Activated gamma-delta T cell (primary cell): ENCODE results near the gene CCDC85C.

ENCODE experiments used
- DNase-seq: peaks from one replicate; lab custom pipeline; 2025; lab: John Stamatoyannopoulos, UW

The CCDC85C gene

DNA sequence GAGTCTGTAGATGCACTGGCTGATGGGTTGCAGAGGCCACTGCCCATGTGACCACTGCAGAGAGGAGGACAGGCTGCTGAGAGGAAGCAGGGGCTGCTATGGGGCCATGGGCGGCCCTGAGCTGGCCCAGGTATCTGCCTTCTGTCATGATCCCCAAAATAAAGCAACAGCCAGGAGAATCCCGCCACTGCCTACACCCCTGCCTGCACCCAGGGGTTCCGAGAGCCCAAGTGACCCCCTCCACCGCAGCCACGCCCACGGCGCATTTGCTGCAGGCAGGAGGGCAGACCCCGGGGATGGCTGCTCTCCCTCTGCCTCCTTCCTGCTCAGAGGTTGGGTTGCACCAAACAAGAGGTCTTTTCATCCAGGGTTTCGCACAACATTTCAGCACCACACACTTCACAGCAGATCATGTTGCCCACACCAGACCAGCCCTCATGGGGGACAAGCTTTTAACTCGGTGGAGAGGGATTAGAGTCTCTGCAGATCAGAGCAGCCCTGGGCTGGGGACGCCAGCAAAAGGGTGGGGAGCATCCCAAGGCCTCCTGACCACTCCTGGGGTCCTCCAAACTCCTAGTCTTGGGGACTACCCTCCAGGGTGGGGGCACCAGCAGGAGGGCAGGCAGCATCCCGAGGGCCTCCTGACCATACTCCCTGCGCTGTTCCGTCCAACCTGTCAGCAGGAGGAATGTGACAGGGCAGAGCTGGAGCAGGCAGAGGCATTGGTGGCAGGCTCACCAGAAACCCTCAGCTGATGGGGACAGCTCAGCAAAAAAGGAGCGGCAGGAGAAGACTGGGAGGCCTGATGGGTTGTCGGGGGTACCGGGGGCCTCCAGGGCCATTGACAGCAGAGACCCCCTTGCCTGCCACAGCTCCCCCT lies 14.1 kb downstream of the CCDC85C start:
- DNase-seq, result no peak

- no peak for DNase-seq
These were observed 15.0 kb downstream of the CCDC85C start for GRCh38 chr14:99589031-99589441.

GRCh38 chr14:99587460-99588278 lies 16.3 kb downstream of the CCDC85C start:
- no peak for DNase-seq

DNA sequence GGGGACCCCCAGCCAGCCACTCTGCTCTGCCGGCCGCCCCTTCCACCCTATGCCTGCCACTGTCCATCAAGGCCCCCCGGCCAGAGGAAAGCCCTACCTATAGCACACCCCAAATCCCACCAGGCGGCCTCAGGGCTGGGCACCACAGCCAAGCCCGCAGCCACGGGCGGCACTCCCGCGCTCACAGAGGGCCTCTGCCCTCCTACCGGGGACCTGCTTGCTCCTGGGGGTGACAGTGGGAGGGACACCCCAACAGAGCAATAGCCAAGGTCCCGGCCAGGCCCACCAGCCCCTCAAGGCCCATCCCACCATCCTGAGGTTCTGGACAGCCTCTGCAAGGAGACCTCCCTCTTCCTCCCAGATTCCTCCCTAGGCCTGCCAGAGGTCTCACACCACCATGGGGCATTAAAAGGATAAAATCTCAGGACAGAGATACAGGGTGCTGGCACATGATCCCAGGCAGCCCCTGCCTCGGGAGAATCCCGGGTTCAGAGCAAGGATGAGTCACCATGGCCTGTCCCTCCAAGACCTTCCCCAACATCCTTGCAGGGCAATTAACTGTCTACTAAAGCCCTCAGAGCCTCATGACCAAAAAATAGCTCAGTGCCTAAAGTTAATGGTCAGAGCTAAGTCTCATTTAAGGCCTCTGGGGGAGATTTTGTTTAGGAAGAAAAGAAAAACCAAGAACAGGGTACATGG lies 17.1 kb downstream of the CCDC85C start:
- no peak for DNase-seq

- no peak for DNase-seq
These were observed 17.8 kb downstream of the CCDC85C start for GRCh38 chr14:99586054-99586760.

DNA sequence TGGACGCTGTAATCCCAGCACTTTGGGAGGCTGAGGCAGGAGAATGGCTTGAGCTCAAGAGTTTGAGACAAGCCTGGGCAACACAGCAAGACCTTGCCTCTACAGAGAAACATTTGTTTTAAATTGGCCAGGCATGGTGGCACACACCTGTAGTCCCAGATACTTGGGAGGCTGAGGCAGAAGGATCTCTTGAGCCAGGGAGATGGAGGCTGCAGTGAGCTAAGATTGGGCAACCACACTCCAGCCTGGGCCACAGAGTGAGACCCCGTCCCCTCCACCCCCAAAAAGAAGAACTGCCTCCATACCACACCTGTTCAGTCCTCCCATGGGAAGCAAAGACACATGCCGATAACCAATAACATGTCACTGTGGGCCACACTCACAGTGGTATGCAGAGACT lies 19.2 kb downstream of the CCDC85C start:
- no peak for DNase-seq

DNA sequence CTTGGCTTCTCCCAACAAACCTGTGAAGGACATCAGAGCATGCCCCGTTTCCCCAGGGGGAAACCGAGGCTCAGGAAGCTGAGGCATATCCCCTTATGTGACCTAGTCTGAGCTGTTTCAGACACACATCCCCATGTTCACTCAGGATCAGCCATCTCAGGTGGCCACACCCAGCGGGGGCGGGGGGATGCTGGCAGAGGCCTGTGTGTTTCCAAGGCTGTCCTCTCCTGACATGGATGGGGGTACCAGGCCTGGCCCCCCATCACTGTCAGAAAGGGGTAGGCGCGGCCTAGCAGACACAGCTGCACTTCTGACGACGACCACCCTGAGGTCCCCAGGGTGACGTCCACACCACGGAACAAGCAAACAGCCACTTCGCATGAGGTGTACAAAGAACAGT lies 22.1 kb downstream of the CCDC85C start:
- DNase-seq, result no peak

DNA sequence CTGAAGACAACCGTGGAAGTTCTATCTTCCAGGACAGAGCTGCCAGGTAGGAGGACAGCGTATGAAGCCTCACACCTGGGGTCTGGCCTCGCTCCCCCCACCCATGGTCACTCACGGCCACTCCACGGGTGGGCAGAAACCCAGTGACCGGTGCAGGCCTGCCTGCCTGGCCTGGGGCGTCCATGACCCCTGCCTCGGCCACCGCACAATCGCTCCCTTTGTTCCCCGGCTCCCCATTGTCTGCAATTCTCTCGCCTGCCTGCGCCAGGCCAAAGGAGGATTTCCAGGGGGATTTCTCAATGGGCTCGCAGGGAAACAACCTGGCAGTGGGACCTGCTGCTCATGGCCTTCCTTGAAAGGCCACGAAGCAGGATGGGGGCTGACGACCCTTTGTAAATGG lies 22.6 kb downstream of the CCDC85C start:
- DNase-seq, result no peak

GRCh38 chr14:99579903-99580571 lies 24.0 kb downstream of the CCDC85C start:
- no peak for DNase-seq

DNA sequence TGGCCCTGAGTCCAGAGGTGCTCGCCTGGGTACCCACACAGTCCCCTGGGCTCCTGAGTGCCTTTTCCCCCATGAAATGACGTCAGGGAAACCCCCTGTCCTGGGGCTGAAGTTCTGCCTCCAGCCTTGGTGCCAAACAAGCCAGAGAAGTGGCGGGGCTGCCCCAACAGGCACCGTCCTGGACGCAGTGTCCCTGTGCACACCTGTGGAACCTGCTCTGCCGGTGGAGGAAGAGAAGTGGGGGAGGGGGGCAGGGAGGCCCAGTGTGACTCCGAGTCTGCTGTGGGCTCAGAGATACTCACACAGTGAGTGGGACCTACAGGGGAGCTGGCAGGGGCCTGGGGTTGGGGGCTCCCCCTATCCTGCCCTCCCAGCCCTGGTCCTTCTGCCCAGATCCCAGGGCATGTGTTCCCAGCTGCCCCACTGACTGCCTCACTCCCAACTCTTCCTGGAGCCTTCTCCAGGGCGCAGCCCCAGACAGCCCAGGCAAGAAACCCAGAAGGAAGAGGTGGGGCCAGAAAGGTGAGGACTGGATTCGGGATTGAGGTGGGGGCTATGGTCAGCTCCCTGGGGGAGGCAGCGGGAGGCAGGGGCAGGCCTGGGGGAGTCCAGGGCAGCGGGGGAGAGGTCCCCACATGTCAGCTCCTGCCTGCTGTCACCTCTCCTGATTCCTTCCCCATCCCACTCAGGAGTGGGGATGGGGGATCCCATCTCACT lies 24.7 kb downstream of the CCDC85C start:
- DNase-seq, result no peak

GRCh38 chr14:99578541-99579101 lies 25.4 kb downstream of the CCDC85C start:
- no peak for DNase-seq

GRCh38 chr14:99576761-99577705 lies 27.0 kb downstream of the CCDC85C start:
- DNase-seq, result no peak

DNA sequence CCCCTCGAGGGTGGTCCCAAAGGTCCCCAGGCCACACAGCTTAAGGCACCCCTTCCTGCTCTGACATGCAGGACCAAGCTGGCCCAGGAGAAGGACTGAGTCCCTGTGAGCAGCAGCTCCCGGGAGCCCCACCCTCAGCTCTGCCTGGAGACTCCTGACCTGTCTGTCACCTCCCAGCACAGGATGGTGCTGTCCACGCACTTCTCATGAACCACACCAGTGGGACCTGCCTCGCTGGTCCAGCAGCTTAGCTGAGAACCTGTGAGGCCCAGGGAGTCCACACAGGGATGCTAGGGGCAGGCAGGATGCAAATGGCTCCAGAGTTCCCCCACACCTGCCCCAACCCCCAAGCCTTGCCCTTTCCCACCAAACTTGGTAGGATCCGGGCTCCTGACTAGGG lies 27.7 kb downstream of the CCDC85C start:
- DNase-seq, result no peak

GRCh38 chr14:99575043-99576023 lies 28.7 kb downstream of the CCDC85C start:
- DNase-seq, result no peak

- no peak for DNase-seq
These were observed 29.7 kb downstream of the CCDC85C start for GRCh38 chr14:99574099-99574880.

GRCh38 chr14:99573436-99574098 lies 30.4 kb downstream of the CCDC85C start:
- DNase-seq, result no peak

DNA sequence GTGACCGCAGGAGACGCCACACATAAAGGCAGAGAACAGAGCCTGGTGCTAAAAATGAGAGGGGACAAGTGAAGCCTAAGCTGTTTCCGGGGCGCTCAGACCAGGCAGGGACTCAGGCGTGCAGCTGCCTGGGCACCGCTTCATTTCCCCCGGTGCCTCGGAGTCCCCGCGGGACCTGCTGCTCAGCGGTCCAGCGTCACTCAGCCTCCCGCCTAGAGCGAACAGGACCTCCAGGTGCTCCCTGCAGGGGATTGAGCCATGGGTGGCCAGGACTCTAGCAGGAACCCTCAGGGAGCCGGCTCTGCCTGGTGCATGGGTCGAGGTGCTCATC lies 31.0 kb downstream of the CCDC85C start:
- DNase-seq, result no peak
